ENCODE data around the gene ZNF649.
A peak's percentile ranks its signal among the peaks of the same experiment; 100 is the strongest.

ZNF649 gene

DNA sequence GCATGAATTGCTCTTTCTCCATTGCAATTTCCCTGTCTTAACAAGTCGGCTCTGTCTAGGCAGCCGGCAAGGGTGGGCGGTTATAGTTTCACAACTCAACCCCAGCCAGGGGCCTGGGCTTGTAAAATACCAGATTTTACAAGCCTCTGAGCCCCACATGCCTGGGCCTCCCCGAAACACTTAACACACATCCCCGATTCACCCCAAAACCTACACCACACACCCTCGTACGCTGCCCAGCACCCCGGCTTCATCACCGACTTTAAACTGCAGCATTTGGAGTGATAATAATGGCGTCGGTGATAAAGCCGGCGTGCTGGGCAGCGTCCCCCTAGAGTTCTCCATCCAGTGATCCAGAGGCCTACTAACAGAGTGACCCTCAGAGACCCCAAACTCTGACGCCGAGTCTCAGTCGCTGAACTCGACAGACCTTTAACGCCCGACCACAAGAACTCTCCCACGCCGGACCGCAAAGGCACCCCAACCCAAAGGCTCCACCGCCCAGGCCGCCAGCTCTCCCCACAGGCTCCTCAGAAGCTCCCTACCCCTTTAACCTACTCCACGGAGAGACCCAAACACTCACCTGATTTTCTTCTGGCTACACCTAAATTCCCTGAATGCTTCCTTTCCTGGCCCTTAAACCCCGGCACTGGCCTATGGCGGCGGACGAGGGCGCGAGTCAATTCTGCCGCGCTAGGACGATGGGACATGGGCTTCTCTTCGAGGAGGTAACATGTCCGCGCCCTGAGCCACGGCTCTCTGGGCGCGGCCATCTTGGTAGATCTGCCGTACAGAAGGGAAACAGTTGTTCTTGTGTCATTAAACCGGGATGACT, at the start of gene ZNF649:
ZNF649 (minus strand) TSS at position 687 of the 835 bp plus-strand sequence. CDS start 4,910 bp downstream, outside the sequence.
- H3K27ac ChIP-seq (ENCODE audit: low read depth, low read length): peak within 1 kb of the TSS; percentile 85
- H3K9ac ChIP-seq (ENCODE audit: low read length): peak within 1 kb of the TSS; percentile 96
- no peaks in the 10 kb centered on the region for H3K27me3 ChIP-seq (ENCODE audit: control insufficient read depth in 1 of 2, insufficient read depth in 2 of 2, low read length in 2 of 2)
- peaks cover 12% of the 10 kb centered on the region for H3K4me1 ChIP-seq (ENCODE audit: insufficient read depth, low read length)
- H3K4me3 ChIP-seq (ENCODE audit: low read depth in 1 of 2, low read length in 2 of 2): peak within 1 kb of the TSS; percentile 53 to 94
- peaks cover 8% of the 10 kb centered on the region for H3K36me3 ChIP-seq (ENCODE audit: insufficient read depth, low read length)
- peaks cover 13% of the 10 kb centered on the region for H3K9me3 ChIP-seq (ENCODE audit: low read length)

DNA sequence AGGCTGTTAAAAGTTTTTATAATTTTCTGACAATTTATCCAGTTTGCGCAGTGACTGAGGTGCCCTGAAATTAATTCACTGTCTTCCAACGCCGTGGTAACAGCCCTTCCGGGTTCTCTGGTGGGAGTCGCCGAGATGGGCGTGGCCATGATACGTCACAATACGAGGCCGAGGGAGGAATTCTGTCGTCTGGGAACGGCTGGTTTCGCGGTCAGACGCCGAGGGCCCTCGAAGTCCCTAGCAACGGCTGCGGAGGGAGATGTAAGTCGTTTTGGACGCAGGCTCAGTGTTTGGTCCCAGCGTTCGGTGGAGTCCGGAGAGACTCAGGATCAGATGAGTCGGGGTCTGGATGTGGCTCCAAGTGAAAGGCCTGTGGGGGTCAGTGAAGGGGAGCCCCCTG, 44.2 kb upstream of the ZNF649 start:
- peaks cover 42% of the 10 kb centered on the region for H3K9me3 ChIP-seq (ENCODE audit: low read length)
- H3K27ac ChIP-seq (ENCODE audit: low read depth, low read length): no peak overlapping the region
- no peaks in the 10 kb centered on the region for H3K4me1 ChIP-seq (ENCODE audit: insufficient read depth, low read length)
- H3K36me3 ChIP-seq (ENCODE audit: insufficient read depth, low read length): peaks cover 18% of the 10 kb centered on the region
- H3K9ac ChIP-seq (ENCODE audit: low read length): no peak overlapping the region
- no peak overlapping the region for H3K4me3 ChIP-seq (ENCODE audit: low read depth in 1 of 2, low read length in 2 of 2)
- no peaks in the 10 kb centered on the region for H3K27me3 ChIP-seq (ENCODE audit: control insufficient read depth in 1 of 2, insufficient read depth in 2 of 2, low read length in 2 of 2)

- no peak overlapping the region for H3K4me3 ChIP-seq (ENCODE audit: low read depth in 1 of 2, low read length in 2 of 2)
- no peaks in the 10 kb centered on the region for H3K27me3 ChIP-seq (ENCODE audit: control insufficient read depth in 1 of 2, insufficient read depth in 2 of 2, low read length in 2 of 2)
- no peak overlapping the region for H3K27ac ChIP-seq (ENCODE audit: low read depth, low read length)
- H3K9ac ChIP-seq (ENCODE audit: low read length): no peak overlapping the region
- no peaks in the 10 kb centered on the region for H3K4me1 ChIP-seq (ENCODE audit: insufficient read depth, low read length)
- H3K36me3 ChIP-seq (ENCODE audit: insufficient read depth, low read length): peaks cover 42% of the 10 kb centered on the region
- peaks cover 66% of the 10 kb centered on the region for H3K9me3 ChIP-seq (ENCODE audit: low read length)
Observed at GRCh38 chr19:51946602-51947001, 41.8 kb upstream of the ZNF649 start.

DNA sequence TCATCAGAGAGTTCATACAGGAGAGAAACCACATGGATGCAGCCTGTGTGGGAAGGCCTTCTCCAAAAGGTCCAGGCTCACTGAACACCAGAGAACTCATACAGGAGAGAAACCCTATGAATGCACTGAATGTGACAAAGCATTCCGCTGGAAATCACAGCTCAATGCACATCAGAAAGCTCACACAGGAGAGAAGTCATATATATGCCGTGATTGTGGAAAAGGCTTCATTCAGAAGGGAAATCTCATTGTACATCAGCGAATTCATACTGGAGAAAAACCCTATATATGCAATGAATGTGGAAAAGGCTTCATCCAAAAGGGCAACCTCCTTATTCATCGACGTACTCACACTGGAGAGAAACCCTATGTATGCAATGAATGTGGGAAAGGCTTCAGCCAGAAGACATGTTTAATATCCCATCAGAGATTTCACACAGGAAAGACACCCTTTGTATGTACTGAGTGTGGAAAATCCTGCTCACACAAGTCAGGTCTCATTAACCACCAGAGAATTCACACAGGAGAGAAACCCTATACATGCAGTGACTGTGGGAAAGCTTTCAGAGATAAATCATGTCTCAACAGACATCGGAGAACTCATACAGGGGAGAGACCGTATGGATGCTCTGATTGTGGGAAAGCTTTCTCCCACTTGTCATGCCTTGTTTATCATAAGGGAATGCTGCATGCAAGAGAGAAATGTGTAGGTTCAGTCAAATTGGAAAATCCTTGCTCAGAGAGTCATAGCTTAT, 40.2 kb upstream of the ZNF649 start:
- H3K27me3 ChIP-seq (ENCODE audit: control insufficient read depth in 1 of 2, insufficient read depth in 2 of 2, low read length in 2 of 2): no peaks in the 10 kb centered on the region
- H3K36me3 ChIP-seq (ENCODE audit: insufficient read depth, low read length): peaks cover 58% of the 10 kb centered on the region
- peaks cover 81% of the 10 kb centered on the region for H3K9me3 ChIP-seq (ENCODE audit: low read length)
- peak overlapping the region; percentile 21 to 22 for H3K4me3 ChIP-seq (ENCODE audit: low read depth in 1 of 2, low read length in 2 of 2)
- H3K27ac ChIP-seq (ENCODE audit: low read depth, low read length): no peak overlapping the region
- H3K9ac ChIP-seq (ENCODE audit: low read length): no peak overlapping the region
- no peaks in the 10 kb centered on the region for H3K4me1 ChIP-seq (ENCODE audit: insufficient read depth, low read length)

GRCh38 chr19:51938936-51939335, 34.1 kb upstream of the ZNF649 start:
- Histone ChIP-seq H3K4me1 (ENCODE audit: insufficient read depth, low read length) (no peaks in the 10 kb centered on the region), H3K27ac (ENCODE audit: low read depth, low read length) (no peak overlapping the region), H3K9me3 (ENCODE audit: low read length) (peaks cover 74% of the 10 kb centered on the region)

DNA sequence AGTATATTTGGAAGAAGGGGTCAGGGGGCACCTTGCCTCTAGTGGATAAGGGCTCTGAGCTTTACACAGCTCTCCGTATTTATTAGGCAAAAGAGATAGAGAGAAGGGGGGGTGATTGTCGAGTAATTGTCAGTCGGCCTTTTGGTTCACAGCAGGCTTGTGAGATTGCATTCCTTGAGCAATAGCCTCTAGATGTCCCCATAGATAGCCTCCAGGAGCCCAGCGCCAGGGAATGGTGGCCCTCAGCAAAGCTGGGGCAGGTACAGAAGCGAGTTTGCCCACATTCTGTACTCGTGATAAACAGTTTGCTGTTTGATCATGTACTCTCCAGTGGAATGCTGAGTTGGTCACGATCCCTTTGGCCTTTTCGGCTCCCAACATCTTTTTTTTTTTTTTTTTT, 27.1 kb upstream of the ZNF649 start:
- Histone ChIP-seq H3K27ac (ENCODE audit: low read depth, low read length) (no peak overlapping the region), H3K36me3 (ENCODE audit: insufficient read depth, low read length) (peaks cover 37% of the 10 kb centered on the region), H3K4me1 (ENCODE audit: insufficient read depth, low read length) (peaks cover 10% of the 10 kb centered on the region), H3K9me3 (ENCODE audit: low read length) (peaks cover 25% of the 10 kb centered on the region), H3K9ac (ENCODE audit: low read length) (no peak overlapping the region), H3K27me3 (ENCODE audit: control insufficient read depth in 1 of 2, insufficient read depth in 2 of 2, low read length in 2 of 2) (no peaks in the 10 kb centered on the region), H3K4me3 (ENCODE audit: low read depth in 1 of 2, low read length in 2 of 2) (no peak overlapping the region)

More at GRCh38 chr19:51938936-51939335, 34.1 kb upstream of the ZNF649 start:
- no peaks in the 10 kb centered on the region for H3K27me3 ChIP-seq (ENCODE audit: control insufficient read depth in 1 of 2, insufficient read depth in 2 of 2, low read length in 2 of 2)
- H3K9ac ChIP-seq (ENCODE audit: low read length): no peak overlapping the region
- H3K4me3 ChIP-seq (ENCODE audit: low read depth in 1 of 2, low read length in 2 of 2): no peak overlapping the region
- H3K36me3 ChIP-seq (ENCODE audit: insufficient read depth, low read length): peaks cover 71% of the 10 kb centered on the region

- Histone ChIP-seq H3K9ac (ENCODE audit: low read length) (peak overlapping the region; percentile 86), H3K27me3 (ENCODE audit: control insufficient read depth in 1 of 2, insufficient read depth in 2 of 2, low read length in 2 of 2) (no peaks in the 10 kb centered on the region), H3K9me3 (ENCODE audit: low read length) (peaks cover 8% of the 10 kb centered on the region), H3K4me1 (ENCODE audit: insufficient read depth, low read length) (peaks cover 10% of the 10 kb centered on the region), H3K4me3 (ENCODE audit: low read depth in 1 of 2, low read length in 2 of 2) (peak overlapping the region; percentile 89 to 92), H3K36me3 (ENCODE audit: insufficient read depth, low read length) (peaks cover 12% of the 10 kb centered on the region), H3K27ac (ENCODE audit: low read depth, low read length) (peak overlapping the region; percentile 82)
Observed at GRCh38 chr19:51927859-51928258, 23.0 kb upstream of the ZNF649 start.

DNA sequence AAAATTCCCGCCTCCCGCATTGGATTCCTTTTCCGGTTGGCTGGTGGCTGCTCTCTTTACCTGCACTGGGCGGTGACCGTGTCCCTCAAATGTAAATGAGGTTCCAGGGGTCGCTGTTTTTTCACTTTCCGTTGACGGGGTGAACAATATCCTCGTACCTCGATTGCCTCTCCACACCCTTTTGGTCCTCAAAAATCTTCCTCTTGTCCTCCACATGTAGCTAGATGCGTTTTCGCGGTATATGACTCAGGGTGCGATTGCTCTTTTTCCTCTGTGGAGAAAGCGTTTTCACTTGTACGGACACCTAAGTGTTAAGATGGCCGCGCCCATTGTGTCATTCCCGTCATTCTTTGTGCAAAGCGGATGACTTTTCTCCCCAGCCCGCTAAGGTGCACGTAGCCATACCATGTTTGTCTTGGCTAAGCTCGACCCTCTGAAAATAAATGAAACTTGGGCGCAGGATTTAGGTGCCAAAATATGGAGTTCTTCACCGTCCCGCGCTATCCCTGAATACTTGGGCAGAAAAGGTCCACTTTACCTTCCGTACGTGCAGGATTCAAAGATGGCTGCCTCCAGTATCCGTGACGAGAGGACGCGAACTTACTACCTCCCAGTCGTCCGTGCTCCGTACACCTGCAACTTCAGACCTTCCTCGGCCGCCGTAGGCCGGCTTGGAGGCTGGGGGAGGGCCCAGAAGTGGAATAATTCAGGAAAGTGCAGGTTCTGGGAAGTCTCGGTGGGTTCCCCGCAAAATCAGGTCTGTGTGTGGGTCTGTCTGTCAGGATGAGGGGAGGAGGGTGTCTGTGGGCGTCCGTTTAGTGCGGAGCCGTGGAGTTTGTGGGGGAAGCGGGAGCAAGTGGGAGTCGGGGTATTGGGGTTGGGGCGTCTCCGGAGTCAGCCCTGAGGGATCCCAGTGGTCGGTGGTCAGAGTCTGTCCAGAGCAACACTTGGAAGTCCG, 22.2 kb upstream of the ZNF649 start, which contains the start of gene ZNF613:
ZNF613 (plus strand) TSS at position 689 of the 958 bp plus-strand sequence. CDS start 8,749 bp downstream, outside the sequence.
- Histone ChIP-seq H3K27ac (ENCODE audit: low read depth, low read length) (peak within 1 kb of the TSS; percentile 82), H3K36me3 (ENCODE audit: insufficient read depth, low read length) (peaks cover 7% of the 10 kb centered on the region), H3K9me3 (ENCODE audit: low read length) (peaks cover 11% of the 10 kb centered on the region), H3K27me3 (ENCODE audit: control insufficient read depth in 1 of 2, insufficient read depth in 2 of 2, low read length in 2 of 2) (no peaks in the 10 kb centered on the region), H3K4me1 (ENCODE audit: insufficient read depth, low read length) (peaks cover 10% of the 10 kb centered on the region), H3K9ac (ENCODE audit: low read length) (peak within 1 kb of the TSS; percentile 86), H3K4me3 (ENCODE audit: low read depth in 1 of 2, low read length in 2 of 2) (peak within 1 kb of the TSS; percentile 89 to 92)

DNA sequence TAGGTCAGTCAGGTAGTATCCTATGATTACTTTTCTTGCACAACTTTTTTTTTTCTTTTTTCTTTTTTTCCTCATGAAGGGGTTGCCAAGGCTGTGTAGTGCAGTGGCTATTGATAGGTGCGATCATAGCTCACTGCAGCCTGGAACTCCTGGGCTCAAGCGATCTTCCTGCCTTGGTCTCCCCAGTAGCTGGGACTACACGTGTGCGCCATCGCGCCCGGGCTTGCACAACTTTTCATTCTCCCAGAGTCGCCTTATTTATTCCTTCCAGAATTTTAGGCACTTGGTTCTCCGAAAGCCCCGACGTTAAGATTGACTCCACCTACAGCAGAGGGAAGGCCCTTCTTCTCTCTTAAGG, 21.6 kb upstream of the ZNF649 start:
- Histone ChIP-seq H3K27ac (ENCODE audit: low read depth, low read length) (peak overlapping the region; percentile 82), H3K4me1 (ENCODE audit: insufficient read depth, low read length) (peaks cover 10% of the 10 kb centered on the region), H3K36me3 (ENCODE audit: insufficient read depth, low read length) (peaks cover under 1% of the 10 kb centered on the region), H3K27me3 (ENCODE audit: control insufficient read depth in 1 of 2, insufficient read depth in 2 of 2, low read length in 2 of 2) (no peaks in the 10 kb centered on the region), H3K9me3 (ENCODE audit: low read length) (peaks cover 18% of the 10 kb centered on the region), H3K4me3 (ENCODE audit: low read depth in 1 of 2, low read length in 2 of 2) (peak overlapping the region; percentile 89 to 92), H3K9ac (ENCODE audit: low read length) (no peak overlapping the region)

DNA sequence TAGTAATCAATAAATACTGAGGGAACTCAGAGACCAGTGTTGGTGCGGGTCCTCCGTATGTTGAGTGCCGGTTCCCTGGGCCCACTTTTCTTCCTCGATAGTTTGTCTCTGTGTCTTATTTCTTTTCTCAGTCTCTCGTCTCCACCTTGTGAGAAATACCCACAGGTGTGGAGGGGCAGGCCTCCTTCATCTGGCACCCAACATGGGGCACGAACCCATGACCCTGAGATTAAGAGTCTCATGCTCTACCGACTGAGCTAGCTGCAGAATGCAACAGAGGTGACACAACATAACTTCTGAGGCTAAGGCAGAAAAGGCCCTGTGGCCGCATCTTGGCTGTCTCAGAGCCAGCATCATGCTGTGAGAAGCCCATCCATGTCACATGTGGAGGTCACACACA, 17.1 kb upstream of the ZNF649 start:
- H3K27me3 ChIP-seq (ENCODE audit: control insufficient read depth in 1 of 2, insufficient read depth in 2 of 2, low read length in 2 of 2): no peaks in the 10 kb centered on the region
- peaks cover 35% of the 10 kb centered on the region for H3K9me3 ChIP-seq (ENCODE audit: low read length)
- no peaks in the 10 kb centered on the region for H3K4me1 ChIP-seq (ENCODE audit: insufficient read depth, low read length)

More for the DNA sequence above, 17.1 kb upstream of the ZNF649 start:
- H3K36me3 ChIP-seq (ENCODE audit: insufficient read depth, low read length): no peaks in the 10 kb centered on the region
- no peak overlapping the region for H3K9ac ChIP-seq (ENCODE audit: low read length)
- peak overlapping the region in 1 of 2 donors; percentile 40 for H3K4me3 ChIP-seq (ENCODE audit: low read depth in 1 of 2, low read length in 2 of 2)
- H3K27ac ChIP-seq (ENCODE audit: low read depth, low read length): no peak overlapping the region

Measured in muscle layer of colon (tissue), 2 donors.